ENCODE measurements around the gene SMOC2.

SMOC2 gene

GRCh38 chr6:168475188-168476013 lies 34.4 kb downstream of the SMOC2 start:
- H3K4me3 ChIP-seq (replicated peaks; ENCODE audit: low read depth, low read length) = no peak overlapping the region
- TF ChIP-seq CTCF (IDR thresholded peaks at IDR 0.05; ENCODE audit: low read length, missing control alignments) = no peak
- no peak for DNase-seq (ENCODE audit: low read depth)

- no peak overlapping the region for H3K4me3 ChIP-seq (replicated peaks; ENCODE audit: low read depth, low read length)
- no peak for TF ChIP-seq CTCF (IDR thresholded peaks at IDR 0.05; ENCODE audit: low read length, missing control alignments)
Measured at GRCh38 chr6:168479421-168479820, 38.4 kb downstream of the SMOC2 start.

GRCh38 chr6:168480481-168480880 lies 39.5 kb downstream of the SMOC2 start:
- H3K4me3 ChIP-seq (replicated peaks; ENCODE audit: low read depth, low read length) = no peak overlapping the region
- TF ChIP-seq CTCF (IDR thresholded peaks at IDR 0.05; ENCODE audit: low read length, missing control alignments) = no peak
- no peak for DNase-seq (ENCODE audit: low read depth)

More at GRCh38 chr6:168479421-168479820, 38.4 kb downstream of the SMOC2 start:
- DNase-seq (ENCODE audit: low read depth) = no peak

- TF ChIP-seq CTCF (IDR thresholded peaks at IDR 0.05; ENCODE audit: low read length, missing control alignments) = no peak
Measured at GRCh38 chr6:168485818-168486217, 44.8 kb downstream of the SMOC2 start.

GRCh38 chr6:168490757-168491156 lies 49.8 kb downstream of the SMOC2 start:
- DNase-seq (ENCODE audit: low read depth) = no peak
- H3K4me3 ChIP-seq (replicated peaks; ENCODE audit: low read depth, low read length) = no peak overlapping the region
- TF ChIP-seq CTCF (IDR thresholded peaks at IDR 0.05; ENCODE audit: low read length, missing control alignments) = no peak

More at GRCh38 chr6:168485818-168486217, 44.8 kb downstream of the SMOC2 start:
- DNase-seq (ENCODE audit: low read depth) = no peak
- no peak overlapping the region for H3K4me3 ChIP-seq (replicated peaks; ENCODE audit: low read depth, low read length)

GRCh38 chr6:168493976-168494375 lies 53.0 kb downstream of the SMOC2 start:
- TF ChIP-seq CTCF (IDR thresholded peaks at IDR 0.05; ENCODE audit: low read length, missing control alignments) = no peak
- no peak overlapping the region for H3K4me3 ChIP-seq (replicated peaks; ENCODE audit: low read depth, low read length)
- no peak for DNase-seq (ENCODE audit: low read depth)

- H3K4me3 ChIP-seq (replicated peaks; ENCODE audit: low read depth, low read length) = no peak overlapping the region
- TF ChIP-seq CTCF (IDR thresholded peaks at IDR 0.05; ENCODE audit: low read length, missing control alignments) = no peak
- no peak for DNase-seq (ENCODE audit: low read depth)
Measured at GRCh38 chr6:168494726-168495125, 53.7 kb downstream of the SMOC2 start.

Data from fibroblast of pulmonary artery (primary cell).